HG03457 (cell line): ENCODE results near the gene SNTA1.
"Not testable (repeated sequence)": the region's sequence is repeated elsewhere in the genome, so short reads cannot be mapped to it uniquely, and the experiment has no call there.

Experiments
- ATAC-seq: cut with Tn5 transposase; IDR thresholded peaks from one replicate; pipeline ENCODE4 v1.9.1; 2021; ENCODE audit warnings: moderate number of reproducible peaks; ENCODE audit not compliant: unreplicated experiment

SNTA1 gene

DNA sequence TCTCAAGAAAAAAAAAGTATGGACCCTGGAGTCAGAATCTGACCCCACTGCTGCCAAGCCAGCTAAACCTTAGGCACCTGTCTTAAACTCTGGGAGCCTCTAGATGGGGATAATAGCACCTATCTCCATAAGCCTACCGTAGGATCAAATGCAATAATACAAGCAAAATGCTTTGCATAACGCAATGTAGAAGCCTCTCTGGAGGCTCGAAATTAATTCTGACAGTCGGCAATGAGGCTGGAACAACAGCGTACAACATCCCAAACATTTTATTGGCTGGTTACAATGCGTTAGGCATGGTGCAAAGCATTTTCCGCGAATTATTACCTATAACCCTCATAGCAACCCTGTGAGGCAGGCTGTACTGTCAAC, 42.8 kb downstream of the SNTA1 start:
- ATAC-seq, result no peak

DNA sequence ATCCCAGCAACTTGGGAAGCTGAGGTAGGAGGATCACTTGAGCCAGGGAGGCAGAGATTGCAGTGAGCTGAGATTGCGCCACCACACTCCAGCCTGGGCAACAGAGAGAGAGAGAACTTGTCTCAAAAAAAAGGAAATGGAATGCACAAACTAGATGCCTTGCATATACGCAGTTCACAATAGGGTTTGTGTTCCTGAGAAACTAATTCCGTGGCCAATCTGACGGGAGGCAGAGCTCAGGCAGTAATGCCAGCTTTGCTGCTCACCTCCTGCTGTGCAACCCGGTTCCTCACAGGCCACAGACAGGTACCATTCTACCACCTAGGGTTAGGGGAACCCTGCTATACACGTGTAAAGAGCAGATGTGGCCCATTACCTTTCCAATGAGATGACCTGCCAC, 43.6 kb downstream of the SNTA1 start:
- ATAC-seq, result no peak

- no peak for ATAC-seq
Observed at GRCh38 chr20:33394718-33395117, 48.8 kb downstream of the SNTA1 start.

DNA sequence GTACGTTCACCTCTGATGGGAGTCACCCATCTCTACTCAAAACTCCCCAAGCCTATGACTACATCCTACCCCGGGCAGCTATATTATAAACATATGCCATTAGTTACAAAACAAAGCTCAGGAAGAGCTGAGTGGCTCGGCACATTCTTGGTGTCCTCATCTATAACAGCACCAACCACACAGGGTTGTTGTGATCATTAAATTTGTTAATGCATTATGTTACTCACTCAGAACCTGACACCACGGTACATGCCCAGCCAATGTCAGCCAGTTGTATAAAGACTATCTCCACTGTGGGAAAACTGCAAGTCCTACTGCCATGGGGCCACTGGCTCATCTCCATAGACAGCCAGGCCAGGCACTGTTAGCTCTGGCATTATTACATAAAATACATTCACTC, 50.0 kb downstream of the SNTA1 start:
- ATAC-seq, result no peak

DNA sequence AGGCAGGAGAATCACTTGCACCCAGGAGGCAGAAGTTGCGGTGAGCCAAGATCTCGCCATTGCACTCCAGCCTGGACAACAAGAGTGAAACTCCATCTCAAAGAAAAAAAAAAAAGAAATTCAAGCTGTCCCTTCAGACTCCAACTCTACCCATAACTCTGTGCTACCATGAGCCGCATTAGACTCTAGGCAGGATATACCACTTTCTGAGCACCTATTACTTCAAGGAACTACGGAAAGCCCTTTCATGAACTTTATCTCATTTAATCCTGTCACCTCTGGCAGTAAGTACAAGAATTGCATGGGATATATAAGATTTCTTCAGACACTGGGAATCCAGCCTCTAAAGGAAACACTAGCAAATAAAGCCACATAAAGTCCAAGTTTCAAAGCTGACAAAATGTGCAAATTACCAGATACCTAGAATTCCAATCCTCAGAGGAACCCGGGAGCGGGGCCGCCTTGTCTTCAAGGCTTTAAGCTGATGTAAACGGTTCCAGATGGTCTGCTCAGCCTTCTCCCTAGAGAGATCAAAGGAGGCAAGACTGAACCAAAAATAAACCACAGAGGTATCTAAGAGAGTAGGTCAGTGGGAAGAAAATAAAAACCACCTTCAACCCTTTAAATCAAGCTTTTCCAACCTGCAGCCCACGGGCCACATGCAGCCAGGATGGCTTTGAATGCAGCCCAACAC, 51.7 kb downstream of the SNTA1 start:
- no peak for ATAC-seq

- not testable (repeated sequence) for ATAC-seq
Observed at GRCh38 chr20:33389326-33389725, 54.2 kb downstream of the SNTA1 start.

- no peak for ATAC-seq
Observed at GRCh38 chr20:33388268-33388667, 55.3 kb downstream of the SNTA1 start.

- no peak for ATAC-seq
Observed at GRCh38 chr20:33387177-33387576, 56.4 kb downstream of the SNTA1 start.

GRCh38 chr20:33386673-33387072, 56.9 kb downstream of the SNTA1 start:
- ATAC-seq, result no peak

DNA sequence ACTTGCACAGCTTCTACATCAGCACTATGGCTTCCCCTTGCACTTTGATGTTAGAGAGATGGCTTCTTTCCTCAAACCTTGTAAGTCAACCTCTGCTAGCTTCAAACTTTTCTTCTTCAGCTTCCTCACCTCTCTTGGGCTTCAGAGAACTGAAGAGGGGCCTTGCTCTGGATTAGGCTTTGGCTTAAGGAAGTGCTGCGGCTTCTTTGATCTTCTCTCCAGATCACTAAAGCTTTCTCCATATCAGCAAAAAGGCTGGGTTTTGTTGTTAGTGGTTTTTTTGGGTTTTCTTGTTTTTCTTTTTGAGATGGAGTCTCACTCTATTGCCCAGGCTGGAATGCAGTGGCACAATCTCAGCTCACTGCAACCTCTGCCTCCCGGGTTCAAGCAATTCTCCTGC, 66.2 kb downstream of the SNTA1 start:
- ATAC-seq, result no peak

- no peak for ATAC-seq
Observed at GRCh38 chr20:33373735-33374605, 69.6 kb downstream of the SNTA1 start.

DNA sequence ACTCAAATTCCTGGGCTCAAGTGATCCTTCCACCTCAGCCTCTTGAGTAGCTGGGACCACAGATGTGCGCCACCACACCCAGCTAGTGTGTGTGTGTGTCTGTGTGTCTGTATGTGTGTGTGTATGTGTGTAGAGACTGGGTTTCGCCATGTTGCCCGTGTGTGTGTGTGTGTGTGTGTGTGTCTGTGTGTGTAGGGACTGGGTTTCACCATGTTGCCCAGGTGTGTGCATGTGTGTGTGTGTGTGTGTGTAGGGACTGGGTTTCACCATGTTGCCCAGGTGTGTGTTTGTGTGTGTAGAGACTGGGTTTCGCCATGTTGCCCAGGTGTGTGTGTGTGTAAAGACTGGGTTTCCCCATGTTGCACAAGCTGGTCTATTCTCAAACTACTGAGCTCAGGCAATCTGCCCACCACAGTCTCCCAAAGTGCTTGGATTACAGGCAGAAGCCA, 70.5 kb downstream of the SNTA1 start:
- no peak for ATAC-seq

- ATAC-seq, result no peak
Observed at GRCh38 chr20:33370291-33370690, 73.3 kb downstream of the SNTA1 start.

DNA sequence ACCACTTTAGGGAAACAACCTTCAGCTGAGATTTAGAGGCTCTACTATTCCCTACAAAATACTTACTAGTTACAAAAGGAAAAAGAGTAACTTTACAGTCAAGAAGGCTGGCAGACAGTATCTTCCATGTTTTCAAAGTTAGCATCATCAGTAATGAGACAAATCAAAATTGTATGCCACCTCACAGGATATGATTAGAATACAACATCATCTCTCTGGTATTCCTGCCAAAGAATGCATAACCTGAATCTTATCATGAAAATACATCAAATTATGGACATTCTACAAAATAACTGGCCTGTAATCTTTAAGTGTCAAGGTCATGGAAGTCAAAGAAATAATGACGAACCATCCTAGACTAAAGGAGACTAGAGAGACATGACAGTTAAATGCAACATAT, 80.7 kb downstream of the SNTA1 start:
- ATAC-seq, result no peak

GRCh38 chr20:33359399-33360261, 83.9 kb downstream of the SNTA1 start:
- ATAC-seq, result no peak
